Measurements from ENCODE around the gene LRCH3. TPM values are rescaled to one million over a fixed set of nuclear protein-coding genes. Genes with fewer than 3 reads are reported as not detected.

LRCH3 gene
- total RNA-seq, 1 experiment from 2014 or later: 63.6 TPM

DNA sequence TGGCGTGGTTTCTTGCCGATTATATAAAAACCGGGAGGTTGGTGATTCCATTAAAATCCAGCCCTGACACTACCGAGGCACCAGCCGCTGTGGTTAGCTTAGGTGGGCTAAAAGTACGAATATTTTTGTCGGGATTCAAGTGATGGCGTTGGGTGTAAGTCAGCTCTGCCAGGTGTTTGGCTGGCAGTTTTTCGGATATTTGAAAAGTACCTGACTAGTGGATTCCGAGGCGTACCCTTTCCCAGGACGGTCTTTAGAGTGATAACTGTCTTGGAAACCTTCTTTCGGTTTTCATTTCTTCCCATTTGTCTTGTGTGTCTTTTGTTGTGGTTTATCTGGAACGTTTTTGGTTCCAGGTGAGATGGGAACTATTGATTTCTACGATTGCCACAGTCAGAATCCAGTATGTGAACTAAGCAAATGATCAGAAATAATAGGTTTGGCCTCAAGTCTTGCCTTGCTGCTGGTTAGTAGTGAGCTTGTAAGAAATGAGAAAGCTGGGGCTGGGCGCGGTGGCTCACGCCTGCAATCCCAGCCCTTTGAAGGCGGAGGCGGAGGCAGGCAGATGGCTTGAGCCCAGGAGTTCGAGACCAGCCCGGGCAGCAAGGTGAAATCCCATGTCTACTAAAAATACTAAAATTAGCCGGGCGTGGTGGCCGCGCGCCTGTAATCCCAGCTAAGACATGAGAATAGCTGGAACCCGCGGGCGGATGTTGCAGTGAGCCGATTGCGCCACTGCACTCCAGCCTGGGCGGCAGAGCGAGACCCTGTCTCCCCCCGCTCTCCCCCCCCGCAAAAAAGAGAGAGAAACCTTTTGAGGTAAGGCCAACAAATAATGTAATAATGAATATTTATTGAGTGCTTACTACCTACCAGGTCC, 40.0 kb upstream of the LRCH3 start:
- DNase-seq (ENCODE audit: low spot score): no peak
- ChIA-PET CTCF (interaction anchor here (0.7 to 1.1 kb wide), 2 partner anchors 70 to 338 kb away, joined by 3 to 4 read pairs; no protein-coding TSS in a partner anchor), POLR2A (no interaction called here)
- H3K9me3 Mint-ChIP-seq: no peaks in the 10 kb centered on the region
- no peaks in the 10 kb centered on the region for H3K36me3 Mint-ChIP-seq
- H3K27ac Mint-ChIP-seq: peak overlapping the region; percentile 49; the same call in 1 of the 2 replicates
- TF ChIP-seq, protein P1, sequence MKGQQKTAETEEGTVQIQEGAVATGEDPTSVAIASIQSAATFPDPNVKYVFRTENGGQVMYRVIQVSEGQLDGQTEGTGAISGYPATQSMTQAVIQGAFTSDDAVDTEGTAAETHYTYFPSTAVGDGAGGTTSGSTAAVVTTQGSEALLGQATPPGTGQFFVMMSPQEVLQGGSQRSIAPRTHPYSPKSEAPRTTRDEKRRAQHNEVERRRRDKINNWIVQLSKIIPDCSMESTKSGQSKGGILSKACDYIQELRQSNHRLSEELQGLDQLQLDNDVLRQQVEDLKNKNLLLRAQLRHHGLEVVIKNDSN (CRISPR knock-in tag; IDR thresholded peaks at IDR 0.05): no peak
- TF ChIP-seq TEAD4 (CRISPR knock-in tag; IDR thresholded peaks at IDR 0.05): no peak
- no peak for TF ChIP-seq IRF2 (CRISPR knock-in tag; IDR thresholded peaks at IDR 0.05; ENCODE audit: borderline replicate concordance, low read depth)
- TF ChIP-seq OVOL2 (CRISPR knock-in tag; IDR thresholded peaks at IDR 0.05; ENCODE audit: borderline replicate concordance): no peak
- TF ChIP-seq ZNF232 (CRISPR knock-in tag; IDR thresholded peaks at IDR 0.05): no peak
- TF ChIP-seq ZNF317 (CRISPR knock-in tag; IDR thresholded peaks at IDR 0.05; ENCODE audit: borderline replicate concordance, low read depth): no peak
- TF ChIP-seq, protein P2, sequence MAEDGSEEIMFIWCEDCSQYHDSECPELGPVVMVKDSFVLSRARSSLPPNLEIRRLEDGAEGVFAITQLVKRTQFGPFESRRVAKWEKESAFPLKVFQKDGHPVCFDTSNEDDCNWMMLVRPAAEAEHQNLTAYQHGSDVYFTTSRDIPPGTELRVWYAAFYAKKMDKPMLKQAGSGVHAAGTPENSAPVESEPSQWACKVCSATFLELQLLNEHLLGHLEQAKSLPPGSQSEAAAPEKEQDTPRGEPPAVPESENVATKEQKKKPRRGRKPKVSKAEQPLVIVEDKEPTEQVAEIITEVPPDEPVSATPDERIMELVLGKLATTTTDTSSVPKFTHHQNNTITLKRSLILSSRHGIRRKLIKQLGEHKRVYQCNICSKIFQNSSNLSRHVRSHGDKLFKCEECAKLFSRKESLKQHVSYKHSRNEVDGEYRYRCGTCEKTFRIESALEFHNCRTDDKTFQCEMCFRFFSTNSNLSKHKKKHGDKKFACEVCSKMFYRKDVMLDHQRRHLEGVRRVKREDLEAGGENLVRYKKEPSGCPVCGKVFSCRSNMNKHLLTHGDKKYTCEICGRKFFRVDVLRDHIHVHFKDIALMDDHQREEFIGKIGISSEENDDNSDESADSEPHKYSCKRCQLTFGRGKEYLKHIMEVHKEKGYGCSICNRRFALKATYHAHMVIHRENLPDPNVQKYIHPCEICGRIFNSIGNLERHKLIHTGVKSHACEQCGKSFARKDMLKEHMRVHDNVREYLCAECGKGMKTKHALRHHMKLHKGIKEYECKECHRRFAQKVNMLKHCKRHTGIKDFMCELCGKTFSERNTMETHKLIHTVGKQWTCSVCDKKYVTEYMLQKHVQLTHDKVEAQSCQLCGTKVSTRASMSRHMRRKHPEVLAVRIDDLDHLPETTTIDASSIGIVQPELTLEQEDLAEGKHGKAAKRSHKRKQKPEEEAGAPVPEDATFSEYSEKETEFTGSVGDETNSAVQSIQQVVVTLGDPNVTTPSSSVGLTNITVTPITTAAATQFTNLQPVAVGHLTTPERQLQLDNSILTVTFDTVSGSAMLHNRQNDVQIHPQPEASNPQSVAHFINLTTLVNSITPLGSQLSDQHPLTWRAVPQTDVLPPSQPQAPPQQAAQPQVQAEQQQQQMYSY (CRISPR knock-in tag; IDR thresholded peaks at IDR 0.05): no peak
- TF ChIP-seq SMAD3 (CRISPR knock-in tag; IDR thresholded peaks at IDR 0.05; ENCODE audit: borderline replicate concordance): no peak
- no peak for TF ChIP-seq ZNF671 (CRISPR knock-in tag; IDR thresholded peaks at IDR 0.05)
- TF ChIP-seq, protein P3, sequence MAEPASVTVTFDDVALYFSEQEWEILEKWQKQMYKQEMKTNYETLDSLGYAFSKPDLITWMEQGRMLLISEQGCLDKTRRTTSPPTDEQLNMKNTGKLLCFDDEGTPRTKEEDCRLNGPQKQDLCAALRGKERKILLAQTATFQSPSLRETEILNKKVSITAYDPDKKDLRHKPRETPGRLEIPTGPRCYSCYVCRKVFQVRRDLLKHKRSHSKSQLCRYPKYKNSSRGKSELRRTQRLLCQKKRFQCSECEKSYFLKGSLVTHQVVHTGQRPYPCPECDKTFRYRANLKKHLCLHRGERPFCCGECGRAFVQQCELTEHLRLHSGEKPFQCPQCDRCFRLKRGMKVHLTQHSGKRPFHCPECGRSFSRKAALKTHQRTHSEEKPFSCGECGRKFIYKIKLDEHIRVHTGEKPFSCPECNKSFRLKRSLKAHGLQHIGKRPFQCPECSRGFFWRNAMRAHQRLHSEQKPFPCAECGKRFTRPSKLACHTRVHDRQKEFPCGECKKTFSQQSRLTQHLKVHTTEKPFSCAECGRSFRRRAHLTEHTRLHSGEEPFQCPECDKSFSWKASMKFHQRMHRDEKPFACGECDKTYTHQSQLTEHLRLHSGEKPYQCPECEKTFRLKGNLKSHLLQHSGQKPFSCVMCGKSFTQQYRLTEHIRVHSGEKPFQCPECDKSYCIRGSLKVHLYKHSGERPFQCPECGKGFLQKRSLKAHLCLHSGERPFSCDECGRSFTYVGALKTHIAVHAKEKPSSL (CRISPR knock-in tag; conservative IDR thresholded peaks at IDR 0.05): no peak
- no peak for ATAC-seq
- H3K4me3 Mint-ChIP-seq: peak overlapping the region; percentile 88
- peaks cover 29% of the 10 kb centered on the region for H3K4me1 Mint-ChIP-seq
- H3K27me3 Mint-ChIP-seq (ENCODE audit: low read depth): peaks cover 30% of the 10 kb centered on the region

DNA sequence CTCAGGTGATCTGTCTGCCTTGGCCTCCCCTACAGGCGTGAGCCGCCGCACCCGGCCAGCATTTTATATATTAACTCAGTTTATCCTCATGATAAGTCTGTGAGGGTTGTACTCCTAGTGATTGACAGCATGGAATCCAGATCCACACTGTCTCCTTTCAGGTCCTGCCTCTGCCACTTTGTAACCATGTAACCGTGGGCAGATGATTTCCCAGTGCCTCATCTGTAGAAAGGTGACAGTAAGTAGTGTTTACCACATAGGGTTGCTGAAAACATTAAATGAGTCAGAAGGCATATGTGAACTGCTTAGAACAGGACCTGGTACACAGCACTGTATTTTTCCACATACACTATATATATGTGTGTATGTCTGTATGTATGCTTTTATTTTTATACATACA, 38.9 kb upstream of the LRCH3 start:
- Mint-ChIP-seq H3K27me3 (ENCODE audit: low read depth) (peaks cover 30% of the 10 kb centered on the region), H3K9me3 (no peaks in the 10 kb centered on the region), H3K27ac (no peak overlapping the region), H3K4me1 (peaks cover 25% of the 10 kb centered on the region), H3K4me3 (peak overlapping the region; percentile 45; the same call in 1 of the 2 replicates), H3K36me3 (no peaks in the 10 kb centered on the region)
- no peak for TF ChIP-seq TEAD4 (CRISPR knock-in tag; IDR thresholded peaks at IDR 0.05)
- TF ChIP-seq, protein P4, sequence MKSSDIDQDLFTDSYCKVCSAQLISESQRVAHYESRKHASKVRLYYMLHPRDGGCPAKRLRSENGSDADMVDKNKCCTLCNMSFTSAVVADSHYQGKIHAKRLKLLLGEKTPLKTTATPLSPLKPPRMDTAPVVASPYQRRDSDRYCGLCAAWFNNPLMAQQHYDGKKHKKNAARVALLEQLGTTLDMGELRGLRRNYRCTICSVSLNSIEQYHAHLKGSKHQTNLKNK (CRISPR knock-in tag; IDR thresholded peaks at IDR 0.05): no peak
- TF ChIP-seq ZBTB21 (CRISPR knock-in tag; IDR thresholded peaks at IDR 0.05; ENCODE audit: borderline replicate concordance): no peak
- TF ChIP-seq, protein P5, sequence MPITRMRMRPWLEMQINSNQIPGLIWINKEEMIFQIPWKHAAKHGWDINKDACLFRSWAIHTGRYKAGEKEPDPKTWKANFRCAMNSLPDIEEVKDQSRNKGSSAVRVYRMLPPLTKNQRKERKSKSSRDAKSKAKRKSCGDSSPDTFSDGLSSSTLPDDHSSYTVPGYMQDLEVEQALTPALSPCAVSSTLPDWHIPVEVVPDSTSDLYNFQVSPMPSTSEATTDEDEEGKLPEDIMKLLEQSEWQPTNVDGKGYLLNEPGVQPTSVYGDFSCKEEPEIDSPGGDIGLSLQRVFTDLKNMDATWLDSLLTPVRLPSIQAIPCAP (CRISPR knock-in tag; IDR thresholded peaks at IDR 0.05): no peak
- no peak for TF ChIP-seq SOX15 (CRISPR knock-in tag; IDR thresholded peaks at IDR 0.05)
- CTCF ChIA-PET: no interaction called here
- ATAC-seq (no peak), DNase-seq (ENCODE audit: low spot score) (no peak)
- POLR2A ChIA-PET: no interaction called here

Measured in WTC11 (cell line).